Panc1 (cell line): Measurements from ENCODE around the gene SWAP70. TPM values are rescaled to one million over a fixed set of nuclear protein-coding genes. Genes with fewer than 3 reads are reported as not detected.

Experiments used
- ATAC-seq: fragments of 200-7000 bp; cut with Tn5 transposase; 2 replicates; pipeline ENCODE4 v1.9.1; 2020; ENCODE audit warnings: mild to moderate bottlenecking, moderate library complexity
- BruUV-seq: library from RNA; stranded (reverse); fragments of 400-500 nt; replicated peaks from 2 replicates; lab custom pipeline; 2021; lab: Mats Ljungman, UMichigan
- CTCF ChIA-PET: fragments of 300-600 bp; sonication (Branson Sonifier 250); formaldehyde crosslinking; loops from one replicate; lab custom pipeline; 2022; ENCODE audit warnings: antibody characterized with exemption; lab: Charles Lee
- POLR2A ChIA-PET: fragments of 300-600 bp; sonication (Branson Sonifier 250); formaldehyde crosslinking; loops from one replicate; lab custom pipeline; 2022; ENCODE audit warnings: antibody characterized with exemption; lab: Charles Lee
- DNase-seq: peaks from one replicate; pipeline ENCODE4 v3.0.0-alpha.2; 2010; ENCODE audit warnings: low read depth, low spot score
- H3K27ac ChIP-seq: 2 replicates; pipeline ENCODE4 v1.5.1; 2011; ENCODE audit warnings: mild to moderate bottlenecking, low read length, inconsistent platforms
- H3K27me3 ChIP-seq: fragments of 200-500 bp; sonication (Bioruptor generic); 2 replicates; pipeline ENCODE4 v1.6.0; 2014; ENCODE audit warnings: low read length, inconsistent platforms; ENCODE audit not compliant: control insufficient read depth, insufficient read depth
- H3K36me3 ChIP-seq: fragments of 200-500 bp; sonication (Bioruptor generic); 2 replicates; pipeline ENCODE4 v1.5.1; 2014; ENCODE audit warnings: inconsistent platforms, mild to moderate bottlenecking, low read length, moderate library complexity; ENCODE audit not compliant: control insufficient read depth, insufficient read depth
- H3K4me1 ChIP-seq: 2 replicates; pipeline ENCODE4 v1.5.1; 2011; ENCODE audit warnings: inconsistent platforms, mild to moderate bottlenecking, low read length, moderate library complexity; ENCODE audit not compliant: control insufficient read depth, insufficient read depth
- H3K4me3 ChIP-seq, 2 experiments: 2 replicates each; pipeline ENCODE4 v1.5.1; 2011 to 2012; ENCODE audit warnings: low read depth in 2 of 2, low read length in 2 of 2, mild to moderate bottlenecking in 2 of 2, inconsistent platforms in 1 of 2, moderate library complexity in 1 of 2
- H3K9me3 ChIP-seq: fragments of 200-500 bp; sonication (Bioruptor generic); 2 replicates; pipeline ENCODE4 v1.5.1; 2014; ENCODE audit warnings: low read depth, mild to moderate bottlenecking, inconsistent platforms, low read length, moderate library complexity; ENCODE audit not compliant: control insufficient read depth, insufficient read depth
- POLR2AphosphoS5 ChIP-seq: IDR thresholded peaks from 2 replicates; pipeline ENCODE4 v1.6.1; 2012; ENCODE audit warnings: mild to moderate bottlenecking, low read depth, low read length, moderate library complexity
- SIN3A ChIP-seq: IDR thresholded peaks from 2 replicates; pipeline ENCODE4 v1.6.1; 2012; ENCODE audit warnings: low read depth, mild to moderate bottlenecking, low read length, moderate library complexity, borderline replicate concordance; ENCODE audit not compliant: insufficient read depth
- TCF7L2 ChIP-seq: IDR thresholded peaks from 2 replicates; pipeline ENCODE4 v1.6.1; 2011; ENCODE audit warnings: mild to moderate bottlenecking, low read depth, low read length, inconsistent platforms
- in situ Hi-C: cut with HindIII; loops from 2 replicates; pipeline ENCODE4 v1.10.0; 2016; ENCODE audit warnings: low sequenced_read_pairs, low pct_unique_long_range_greater_than_20kb
- intact Hi-C: fragments of 100-400 bp; cut with micrococcal nuclease; formaldehyde crosslinking; loops from one replicate; pipeline ENCODE4 v1.10.0; 2022; ENCODE audit not compliant: unreplicated experiment
- total RNA-seq: library from RNA; stranded (reverse); gene quantifications from one replicate; pipeline ENCODE4 v1.2.1, GENCODE V29; 2021; ENCODE audit not compliant: unreplicated experiment
- TF ChIP-seq, protein P1 (sequence below): fragments of 450-650 bp; IDR thresholded peaks from 2 replicates; pipeline ENCODE4 v1.5.1; 2017; ENCODE audit warnings: mild to moderate bottlenecking
- TF ChIP-seq, protein P2 (sequence below), 2 experiments: IDR thresholded peaks; 2 replicates each; pipeline ENCODE4 v1.6.1; 2011 to 2012; ENCODE audit warnings: low read depth in 2 of 2, control low read depth in 1 of 2, low read length in 1 of 2, mild to moderate bottlenecking in 1 of 2, moderate library complexity in 1 of 2; ENCODE audit not compliant: insufficient read depth in 1 of 2

The SWAP70 gene
- total RNA-seq, 1 experiment from 2014 or later: 96.0 TPM

DNA sequence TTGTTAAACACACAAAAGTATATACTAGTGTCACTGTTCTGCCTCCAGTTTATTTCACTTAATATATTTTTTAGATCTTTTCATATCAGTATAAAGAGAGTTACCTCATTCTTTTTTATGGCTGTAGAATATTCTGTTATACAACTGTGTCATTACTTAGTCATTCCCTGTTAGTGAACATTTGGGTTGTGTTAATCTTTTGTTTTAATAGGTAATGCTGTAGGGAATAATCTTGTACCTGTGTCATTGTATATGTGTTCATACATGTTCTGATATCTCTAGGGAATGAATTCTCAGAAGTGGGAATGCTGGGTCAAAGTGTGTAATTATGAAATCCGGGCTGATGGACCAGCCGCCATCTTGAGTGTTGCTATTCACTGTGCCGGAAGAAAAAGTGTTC, 71.4 kb downstream of the SWAP70 start:
- CTCF ChIA-PET: no interaction called here
- DNase-seq: no peak
- no peak overlapping the region for H3K4me3 ChIP-seq
- intact Hi-C loops: no loop called here
- TF ChIP-seq, protein P1, sequence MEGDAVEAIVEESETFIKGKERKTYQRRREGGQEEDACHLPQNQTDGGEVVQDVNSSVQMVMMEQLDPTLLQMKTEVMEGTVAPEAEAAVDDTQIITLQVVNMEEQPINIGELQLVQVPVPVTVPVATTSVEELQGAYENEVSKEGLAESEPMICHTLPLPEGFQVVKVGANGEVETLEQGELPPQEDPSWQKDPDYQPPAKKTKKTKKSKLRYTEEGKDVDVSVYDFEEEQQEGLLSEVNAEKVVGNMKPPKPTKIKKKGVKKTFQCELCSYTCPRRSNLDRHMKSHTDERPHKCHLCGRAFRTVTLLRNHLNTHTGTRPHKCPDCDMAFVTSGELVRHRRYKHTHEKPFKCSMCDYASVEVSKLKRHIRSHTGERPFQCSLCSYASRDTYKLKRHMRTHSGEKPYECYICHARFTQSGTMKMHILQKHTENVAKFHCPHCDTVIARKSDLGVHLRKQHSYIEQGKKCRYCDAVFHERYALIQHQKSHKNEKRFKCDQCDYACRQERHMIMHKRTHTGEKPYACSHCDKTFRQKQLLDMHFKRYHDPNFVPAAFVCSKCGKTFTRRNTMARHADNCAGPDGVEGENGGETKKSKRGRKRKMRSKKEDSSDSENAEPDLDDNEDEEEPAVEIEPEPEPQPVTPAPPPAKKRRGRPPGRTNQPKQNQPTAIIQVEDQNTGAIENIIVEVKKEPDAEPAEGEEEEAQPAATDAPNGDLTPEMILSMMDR: no peak
- TF ChIP-seq, protein P2, sequence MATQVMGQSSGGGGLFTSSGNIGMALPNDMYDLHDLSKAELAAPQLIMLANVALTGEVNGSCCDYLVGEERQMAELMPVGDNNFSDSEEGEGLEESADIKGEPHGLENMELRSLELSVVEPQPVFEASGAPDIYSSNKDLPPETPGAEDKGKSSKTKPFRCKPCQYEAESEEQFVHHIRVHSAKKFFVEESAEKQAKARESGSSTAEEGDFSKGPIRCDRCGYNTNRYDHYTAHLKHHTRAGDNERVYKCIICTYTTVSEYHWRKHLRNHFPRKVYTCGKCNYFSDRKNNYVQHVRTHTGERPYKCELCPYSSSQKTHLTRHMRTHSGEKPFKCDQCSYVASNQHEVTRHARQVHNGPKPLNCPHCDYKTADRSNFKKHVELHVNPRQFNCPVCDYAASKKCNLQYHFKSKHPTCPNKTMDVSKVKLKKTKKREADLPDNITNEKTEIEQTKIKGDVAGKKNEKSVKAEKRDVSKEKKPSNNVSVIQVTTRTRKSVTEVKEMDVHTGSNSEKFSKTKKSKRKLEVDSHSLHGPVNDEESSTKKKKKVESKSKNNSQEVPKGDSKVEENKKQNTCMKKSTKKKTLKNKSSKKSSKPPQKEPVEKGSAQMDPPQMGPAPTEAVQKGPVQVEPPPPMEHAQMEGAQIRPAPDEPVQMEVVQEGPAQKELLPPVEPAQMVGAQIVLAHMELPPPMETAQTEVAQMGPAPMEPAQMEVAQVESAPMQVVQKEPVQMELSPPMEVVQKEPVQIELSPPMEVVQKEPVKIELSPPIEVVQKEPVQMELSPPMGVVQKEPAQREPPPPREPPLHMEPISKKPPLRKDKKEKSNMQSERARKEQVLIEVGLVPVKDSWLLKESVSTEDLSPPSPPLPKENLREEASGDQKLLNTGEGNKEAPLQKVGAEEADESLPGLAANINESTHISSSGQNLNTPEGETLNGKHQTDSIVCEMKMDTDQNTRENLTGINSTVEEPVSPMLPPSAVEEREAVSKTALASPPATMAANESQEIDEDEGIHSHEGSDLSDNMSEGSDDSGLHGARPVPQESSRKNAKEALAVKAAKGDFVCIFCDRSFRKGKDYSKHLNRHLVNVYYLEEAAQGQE (IDR thresholded peaks at IDR 0.05; ENCODE audit: insufficient read depth in 1 of 2, low read depth in 2 of 2, low read length in 1 of 2): no peak
- TF ChIP-seq TCF7L2: no peak
- no peak for TF ChIP-seq POLR2AphosphoS5
- no peak for TF ChIP-seq SIN3A
- H3K9me3 ChIP-seq: peaks cover 22% of the 10 kb centered on the region; the same call in 1 of the 2 replicates
- POLR2A ChIA-PET: no interaction called here
- H3K27me3 ChIP-seq: no peaks in the 10 kb centered on the region
- in situ Hi-C loops: no loop called here
- peaks cover 21% of the 10 kb centered on the region for H3K4me1 ChIP-seq
- no peak overlapping the region for H3K27ac ChIP-seq
- H3K36me3 ChIP-seq: peaks cover 40% of the 10 kb centered on the region
- BruUV-seq: no TSS peak
- ATAC-seq: no peak

DNA sequence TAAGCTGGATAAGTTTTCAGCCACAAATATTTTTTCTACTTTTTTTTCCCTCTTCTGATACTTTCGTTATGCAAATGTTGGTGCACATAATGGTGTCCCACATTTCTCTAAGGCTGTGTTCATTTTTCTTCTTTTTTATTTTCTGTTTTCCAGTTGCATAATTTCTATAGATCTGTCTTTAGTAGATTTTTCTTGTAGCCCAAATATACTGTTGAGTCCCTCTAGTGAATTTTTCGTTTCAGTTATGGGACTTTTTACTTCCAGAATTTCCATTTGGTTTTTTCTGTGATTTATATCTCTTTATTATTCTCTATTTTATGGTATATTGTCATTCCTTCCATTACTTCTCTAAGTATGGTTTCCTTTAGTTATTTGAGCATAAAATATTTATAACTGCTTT, 72.0 kb downstream of the SWAP70 start:
- POLR2A ChIA-PET: no interaction called here
- Histone ChIP-seq H3K27me3 (no peaks in the 10 kb centered on the region), H3K9me3 (peaks cover 22% of the 10 kb centered on the region; the same call in 1 of the 2 replicates), H3K27ac (peak overlapping the region; percentile 67), H3K36me3 (peaks cover 46% of the 10 kb centered on the region), H3K4me3 (no peak overlapping the region), H3K4me1 (peaks cover 21% of the 10 kb centered on the region)
- in situ Hi-C loops: no loop called here
- DNase-seq: no peak
- no TSS peak for BruUV-seq
- ATAC-seq: no peak
- CTCF ChIA-PET: no interaction called here
- intact Hi-C loops: no loop called here
- TF ChIP-seq, protein P1: no peak
- TF ChIP-seq, protein P2 (IDR thresholded peaks at IDR 0.05; ENCODE audit: insufficient read depth in 1 of 2, low read depth in 2 of 2, low read length in 1 of 2): no peak
- TF ChIP-seq POLR2AphosphoS5 (no peak), TCF7L2 (no peak), SIN3A (no peak)
